Endothelial cell of umbilical vein (primary cell): ENCODE measurements around the gene NAP1L1.

ENCODE experiments used
- EZH2 ChIP-seq: IDR thresholded peaks from 2 replicates; pipeline ENCODE4 v1.6.1; 2012; ENCODE audit warnings: borderline replicate concordance, low read depth, mild to moderate bottlenecking, moderate library complexity, low read length, inconsistent platforms; ENCODE audit not compliant: severe bottlenecking
- FOS ChIP-seq: IDR thresholded peaks from 2 replicates; pipeline ENCODE4 v1.6.1; 2011; ENCODE audit warnings: mild to moderate bottlenecking, low read length, moderate library complexity, borderline replicate concordance; ENCODE audit not compliant: insufficient read depth
- JUN ChIP-seq: IDR thresholded peaks from 2 replicates; pipeline ENCODE4 v1.6.1; 2011; ENCODE audit warnings: borderline replicate concordance, low read depth; ENCODE audit not compliant: insufficient read length, insufficient read depth
- POLR2A ChIP-seq: IDR thresholded peaks from 2 replicates; pipeline ENCODE4 v1.6.1; 2012; ENCODE audit warnings: low read depth, mild to moderate bottlenecking, control low read depth, low read length
- POLR2AphosphoS5 ChIP-seq: IDR thresholded peaks from 2 replicates; pipeline ENCODE4 v1.6.1; 2012; ENCODE audit warnings: low read depth, mild to moderate bottlenecking, control low read depth, low read length, moderate library complexity; ENCODE audit not compliant: insufficient read depth
- TF ChIP-seq, protein P1 (sequence below), 2 donors: IDR thresholded peaks; 1 replicate in 1 of 2; 2 replicates in 1 of 2; pipeline ENCODE4 v1.5.1; 2011; ENCODE audit warnings: low read length in 2 of 2, mild to moderate bottlenecking in 2 of 2, moderate library complexity in 2 of 2, control low read depth in 1 of 2, inconsistent platforms in 1 of 2, low read depth in 1 of 2; ENCODE audit not compliant: insufficient read depth in 1 of 2; ENCODE audit errors: extremely low read depth in 1 of 2
- TF ChIP-seq, protein P2 (sequence below): IDR thresholded peaks from 2 replicates; pipeline ENCODE4 v1.6.1; 2011; ENCODE audit not compliant: insufficient read depth, insufficient read length

DNA sequence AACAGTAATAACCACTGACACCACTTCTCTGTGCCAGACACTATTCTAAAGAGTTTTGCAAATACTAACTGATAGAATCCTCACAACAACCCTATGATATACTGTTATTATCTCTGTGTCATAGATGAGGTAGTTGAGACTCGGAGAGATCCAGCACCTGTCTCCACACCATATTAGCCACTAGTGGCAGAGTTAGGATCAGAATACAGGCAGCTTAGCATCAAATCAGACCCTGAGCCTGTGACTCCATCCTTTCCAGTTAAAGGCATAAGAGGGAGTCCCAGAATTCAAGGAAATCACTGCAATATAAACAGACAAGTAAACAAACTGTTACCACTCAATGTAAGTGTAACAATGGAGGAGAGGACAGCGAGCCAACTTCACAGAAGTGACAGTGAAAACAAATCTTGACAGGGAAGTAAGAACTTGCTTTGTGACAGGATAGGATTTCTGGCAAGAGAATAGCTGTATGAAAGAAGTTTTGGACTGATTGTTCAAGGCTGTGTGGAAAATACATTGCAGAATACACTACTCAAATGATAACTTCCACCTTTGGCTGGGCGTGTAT lies 11.7 kb upstream of the NAP1L1 start:
- TF ChIP-seq, protein P1, sequence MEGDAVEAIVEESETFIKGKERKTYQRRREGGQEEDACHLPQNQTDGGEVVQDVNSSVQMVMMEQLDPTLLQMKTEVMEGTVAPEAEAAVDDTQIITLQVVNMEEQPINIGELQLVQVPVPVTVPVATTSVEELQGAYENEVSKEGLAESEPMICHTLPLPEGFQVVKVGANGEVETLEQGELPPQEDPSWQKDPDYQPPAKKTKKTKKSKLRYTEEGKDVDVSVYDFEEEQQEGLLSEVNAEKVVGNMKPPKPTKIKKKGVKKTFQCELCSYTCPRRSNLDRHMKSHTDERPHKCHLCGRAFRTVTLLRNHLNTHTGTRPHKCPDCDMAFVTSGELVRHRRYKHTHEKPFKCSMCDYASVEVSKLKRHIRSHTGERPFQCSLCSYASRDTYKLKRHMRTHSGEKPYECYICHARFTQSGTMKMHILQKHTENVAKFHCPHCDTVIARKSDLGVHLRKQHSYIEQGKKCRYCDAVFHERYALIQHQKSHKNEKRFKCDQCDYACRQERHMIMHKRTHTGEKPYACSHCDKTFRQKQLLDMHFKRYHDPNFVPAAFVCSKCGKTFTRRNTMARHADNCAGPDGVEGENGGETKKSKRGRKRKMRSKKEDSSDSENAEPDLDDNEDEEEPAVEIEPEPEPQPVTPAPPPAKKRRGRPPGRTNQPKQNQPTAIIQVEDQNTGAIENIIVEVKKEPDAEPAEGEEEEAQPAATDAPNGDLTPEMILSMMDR (IDR thresholded peaks at IDR 0.05; ENCODE audit: extremely low read depth in 1 of 2, insufficient read depth in 1 of 2, low read depth in 1 of 2, low read length in 2 of 2) = no peak
- TF ChIP-seq POLR2A (no peak), EZH2 (no peak), POLR2AphosphoS5 (no peak), JUN (no peak), FOS (no peak)
- TF ChIP-seq, protein P2, sequence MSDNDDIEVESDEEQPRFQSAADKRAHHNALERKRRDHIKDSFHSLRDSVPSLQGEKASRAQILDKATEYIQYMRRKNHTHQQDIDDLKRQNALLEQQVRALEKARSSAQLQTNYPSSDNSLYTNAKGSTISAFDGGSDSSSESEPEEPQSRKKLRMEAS = no peak
